DOHH2 (cell line): ENCODE measurements around the gene CA5A.

Source experiments
- CTCF ChIP-seq: fragments of 200-600 bp; sonication (generic); IDR thresholded peaks from one replicate; pipeline ENCODE4 v1.5.1; 2014; ENCODE audit warnings: antibody characterized with exemption, mild to moderate bottlenecking, low read depth, low read length; ENCODE audit not compliant: poor library complexity, severe bottlenecking
- EZH2phosphoT487 ChIP-seq: fragments of 200-600 bp; sonication (generic); IDR thresholded peaks from 2 replicates; pipeline ENCODE4 v1.6.1; 2017; ENCODE audit warnings: borderline replicate concordance, mild to moderate bottlenecking, antibody characterized with exemption, low read length, moderate library complexity, mixed read lengths

GRCh38 chr16:87846705-87847466, 89.4 kb downstream of the CA5A start:
- no peak for TF ChIP-seq CTCF
- TF ChIP-seq EZH2phosphoT487: no peak
